HEK293 (cell line): ENCODE measurements around the gene HOXB4.

ENCODE experiments used
- ELK4 ChIP-seq: IDR thresholded peaks from 2 replicates; pipeline ENCODE4 v1.6.1; 2011; ENCODE audit warnings: mild to moderate bottlenecking, low read depth, low read length, borderline replicate concordance
- FEZF1 ChIP-seq: fragments of 450-650 bp; formaldehyde crosslinking; IDR thresholded peaks from 2 replicates; pipeline ENCODE4 v1.5.1; 2016; ENCODE audit warnings: missing biosample characterization, missing genetic modification characterization
- GFI1B ChIP-seq: fragments of 450-650 bp; formaldehyde crosslinking; IDR thresholded peaks from 2 replicates; pipeline ENCODE4 v1.5.1; 2016; ENCODE audit warnings: missing biosample characterization, missing genetic modification characterization
- GLIS2 ChIP-seq: fragments of 450-650 bp; formaldehyde crosslinking; IDR thresholded peaks from 2 replicates; pipeline ENCODE4 v1.5.1; 2016; ENCODE audit warnings: missing biosample characterization, missing genetic modification characterization
- KLF1 ChIP-seq: fragments of 450-650 bp; formaldehyde crosslinking; IDR thresholded peaks from 2 replicates; pipeline ENCODE4 v1.5.1; 2016; ENCODE audit warnings: missing biosample characterization, missing genetic modification characterization
- MEIS1 ChIP-seq: sonication (generic); formaldehyde crosslinking; IDR thresholded peaks from 2 replicates; pipeline ENCODE4 v1.8.1; 2022; ENCODE audit warnings: missing genetic modification reagents, mild to moderate bottlenecking, borderline replicate concordance
- OSR2 ChIP-seq: fragments of 450-650 bp; formaldehyde crosslinking; IDR thresholded peaks from 2 replicates; pipeline ENCODE4 v1.5.1; 2016; ENCODE audit warnings: missing biosample characterization, missing genetic modification characterization
- PRDM4 ChIP-seq: fragments of 450-650 bp; formaldehyde crosslinking; IDR thresholded peaks from 2 replicates; pipeline ENCODE4 v1.5.1; 2017; ENCODE audit warnings: missing biosample characterization, missing genetic modification characterization
- RBAK ChIP-seq: fragments of 450-650 bp; formaldehyde crosslinking; IDR thresholded peaks from 2 replicates; pipeline ENCODE4 v1.5.1; 2016; ENCODE audit warnings: missing biosample characterization, missing genetic modification characterization
- REPIN1 ChIP-seq: fragments of 450-650 bp; formaldehyde crosslinking; IDR thresholded peaks from 2 replicates; pipeline ENCODE4 v1.5.1; 2017; ENCODE audit warnings: missing biosample characterization, missing genetic modification characterization, low read depth
- SALL2 ChIP-seq: fragments of 450-650 bp; formaldehyde crosslinking; IDR thresholded peaks from 2 replicates; pipeline ENCODE4 v1.5.0; 2017; ENCODE audit warnings: missing biosample characterization, mild to moderate bottlenecking, missing genetic modification characterization, borderline replicate concordance
- SCRT2 ChIP-seq: fragments of 450-650 bp; formaldehyde crosslinking; IDR thresholded peaks from 2 replicates; pipeline ENCODE4 v1.5.1; 2016; ENCODE audit warnings: missing biosample characterization, missing genetic modification characterization
- SP7 ChIP-seq: fragments of 450-650 bp; formaldehyde crosslinking; IDR thresholded peaks from 2 replicates; pipeline ENCODE4 v1.5.1; 2016; ENCODE audit warnings: missing biosample characterization, missing genetic modification characterization
- ZBTB1 ChIP-seq: fragments of 450-650 bp; formaldehyde crosslinking; IDR thresholded peaks from 2 replicates; pipeline ENCODE4 v1.5.1; 2016; ENCODE audit warnings: missing biosample characterization, missing genetic modification characterization
- ZFP3 ChIP-seq: fragments of 450-650 bp; formaldehyde crosslinking; IDR thresholded peaks from 2 replicates; pipeline ENCODE4 v1.5.1; 2016; ENCODE audit warnings: low read depth, missing biosample characterization, missing genetic modification characterization
- ZNF10 ChIP-seq: fragments of 450-650 bp; formaldehyde crosslinking; IDR thresholded peaks from 2 replicates; pipeline ENCODE4 v1.5.1; 2017; ENCODE audit warnings: missing biosample characterization, missing genetic modification characterization
- ZNF155 ChIP-seq: fragments of 450-650 bp; formaldehyde crosslinking; IDR thresholded peaks from 2 replicates; pipeline ENCODE4 v1.5.1; 2016; ENCODE audit warnings: missing biosample characterization, missing genetic modification characterization
- ZNF16 ChIP-seq: fragments of 450-650 bp; formaldehyde crosslinking; IDR thresholded peaks from 2 replicates; pipeline ENCODE4 v1.5.1; 2016; ENCODE audit warnings: low read depth, missing biosample characterization, missing genetic modification characterization
- ZNF174 ChIP-seq: fragments of 450-650 bp; formaldehyde crosslinking; IDR thresholded peaks from 2 replicates; pipeline ENCODE4 v1.5.0; 2017; ENCODE audit warnings: missing biosample characterization, mild to moderate bottlenecking, missing genetic modification characterization
- ZNF184 ChIP-seq: fragments of 450-650 bp; IDR thresholded peaks from 2 replicates; pipeline ENCODE4 v1.5.1; 2018; ENCODE audit warnings: missing biosample characterization, mild to moderate bottlenecking, missing genetic modification characterization
- ZNF214 ChIP-seq: fragments of 450-650 bp; formaldehyde crosslinking; IDR thresholded peaks from 2 replicates; pipeline ENCODE4 v1.5.1; 2017; ENCODE audit warnings: missing biosample characterization, mild to moderate bottlenecking, missing genetic modification characterization, borderline replicate concordance
- ZNF221 ChIP-seq: fragments of 450-650 bp; formaldehyde crosslinking; IDR thresholded peaks from 2 replicates; pipeline ENCODE4 v1.5.1; 2017; ENCODE audit warnings: missing biosample characterization, missing genetic modification characterization, borderline replicate concordance
- ZNF23 ChIP-seq: fragments of 450-650 bp; formaldehyde crosslinking; IDR thresholded peaks from 2 replicates; pipeline ENCODE4 v1.5.1; 2016; ENCODE audit warnings: missing biosample characterization, missing genetic modification characterization, borderline replicate concordance
- ZNF24 ChIP-seq: fragments of 450-650 bp; formaldehyde crosslinking; IDR thresholded peaks from 2 replicates; pipeline ENCODE4 v1.5.1; 2016; ENCODE audit warnings: missing biosample characterization, missing genetic modification characterization
- ZNF366 ChIP-seq: fragments of 450-650 bp; formaldehyde crosslinking; conservative IDR thresholded peaks from 2 replicates; pipeline ENCODE4 v1.5.1; 2016; ENCODE audit warnings: missing biosample characterization, missing genetic modification characterization
- ZNF398 ChIP-seq: fragments of 450-650 bp; formaldehyde crosslinking; IDR thresholded peaks from 2 replicates; pipeline ENCODE4 v1.5.1; 2017; ENCODE audit warnings: missing biosample characterization, missing genetic modification characterization
- ZNF548 ChIP-seq: fragments of 450-650 bp; formaldehyde crosslinking; IDR thresholded peaks from 2 replicates; pipeline ENCODE4 v1.5.1; 2016; ENCODE audit warnings: missing biosample characterization, missing genetic modification characterization
- ZNF624 ChIP-seq: fragments of 450-650 bp; formaldehyde crosslinking; IDR thresholded peaks from 2 replicates; pipeline ENCODE4 v1.5.1; 2017; ENCODE audit warnings: missing biosample characterization, missing genetic modification characterization
- ZNF701 ChIP-seq: fragments of 450-650 bp; formaldehyde crosslinking; IDR thresholded peaks from 2 replicates; pipeline ENCODE4 v1.5.1; 2016; ENCODE audit warnings: missing biosample characterization, missing genetic modification characterization
- ZNF792 ChIP-seq: fragments of 450-650 bp; formaldehyde crosslinking; IDR thresholded peaks from 2 replicates; pipeline ENCODE4 v1.5.1; 2016; ENCODE audit warnings: missing biosample characterization, missing genetic modification characterization
- ZNF843 ChIP-seq: fragments of 450-650 bp; formaldehyde crosslinking; IDR thresholded peaks from 2 replicates; pipeline ENCODE4 v1.5.1; 2016; ENCODE audit warnings: missing biosample characterization, missing genetic modification characterization
- ZSCAN30 ChIP-seq: fragments of 450-650 bp; IDR thresholded peaks from 2 replicates; pipeline ENCODE4 v1.5.1; 2018; ENCODE audit warnings: missing biosample characterization, mild to moderate bottlenecking, missing genetic modification characterization, moderate library complexity
- TF ChIP-seq, protein P1 (sequence below): fragments of 450-650 bp; formaldehyde crosslinking; IDR thresholded peaks from 2 replicates; pipeline ENCODE4 v1.5.1; 2017; ENCODE audit warnings: missing biosample characterization, missing genetic modification characterization
- TF ChIP-seq, protein P2 (sequence below): fragments of 450-650 bp; formaldehyde crosslinking; IDR thresholded peaks from 2 replicates; pipeline ENCODE4 v1.5.1; 2016; ENCODE audit warnings: missing biosample characterization, missing genetic modification characterization

HOXB4 gene

DNA sequence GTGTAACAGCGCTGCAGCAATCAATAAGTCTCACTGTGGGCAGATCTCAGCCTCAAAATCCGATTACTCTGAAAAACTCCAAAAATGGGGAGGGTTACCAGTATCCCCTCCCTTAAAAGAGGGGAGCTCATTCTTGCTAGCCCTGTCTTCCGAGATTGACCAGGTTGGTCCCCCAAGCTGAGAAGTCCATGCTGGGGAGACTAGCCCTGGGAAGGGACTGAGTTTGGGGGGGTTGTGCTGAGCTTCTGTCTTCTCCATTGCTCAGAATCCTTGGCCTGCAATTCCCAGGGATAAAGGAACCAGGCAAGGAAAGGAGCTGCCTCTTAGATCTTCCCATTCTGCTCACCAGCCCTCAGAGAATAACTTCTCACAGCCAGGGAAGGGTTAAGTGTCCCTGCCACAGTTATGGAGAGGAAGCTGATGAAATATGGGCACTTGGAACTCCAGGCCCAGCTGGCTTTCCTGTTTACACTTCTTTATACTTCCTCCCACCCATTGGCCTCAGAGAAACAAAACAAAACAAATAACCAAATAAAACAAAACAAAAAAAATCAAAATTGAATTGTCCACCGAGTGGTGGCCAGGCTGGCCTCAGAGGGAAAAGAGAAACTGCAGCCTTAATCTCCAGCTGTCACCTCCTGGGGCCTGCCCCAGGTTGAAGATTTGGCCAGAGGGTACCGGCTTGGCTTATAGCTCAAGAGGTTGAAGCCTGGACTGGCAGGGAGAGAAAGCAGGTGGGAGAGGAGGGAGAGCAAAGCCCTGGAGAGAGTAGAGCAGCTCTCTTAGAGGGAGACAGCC is 9.3 kb upstream of the HOXB4 start (continued):
- TF ChIP-seq, protein P1, sequence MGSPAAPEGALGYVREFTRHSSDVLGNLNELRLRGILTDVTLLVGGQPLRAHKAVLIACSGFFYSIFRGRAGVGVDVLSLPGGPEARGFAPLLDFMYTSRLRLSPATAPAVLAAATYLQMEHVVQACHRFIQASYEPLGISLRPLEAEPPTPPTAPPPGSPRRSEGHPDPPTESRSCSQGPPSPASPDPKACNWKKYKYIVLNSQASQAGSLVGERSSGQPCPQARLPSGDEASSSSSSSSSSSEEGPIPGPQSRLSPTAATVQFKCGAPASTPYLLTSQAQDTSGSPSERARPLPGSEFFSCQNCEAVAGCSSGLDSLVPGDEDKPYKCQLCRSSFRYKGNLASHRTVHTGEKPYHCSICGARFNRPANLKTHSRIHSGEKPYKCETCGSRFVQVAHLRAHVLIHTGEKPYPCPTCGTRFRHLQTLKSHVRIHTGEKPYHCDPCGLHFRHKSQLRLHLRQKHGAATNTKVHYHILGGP (tag by site-specific recombination) = no peak
- TF ChIP-seq ZNF214 (no peak), ZNF184 (tag by site-specific recombination) (no peak), ELK4 (no peak), OSR2 (no peak), SALL2 (no peak), ZNF155 (tag by site-specific recombination) (no peak), KLF1 (tag by site-specific recombination) (no peak), ZNF10 (no peak), ZNF843 (peak; percentile 67), FEZF1 (tag by site-specific recombination) (peak; percentile 58; the same call in 1 of the 2 replicates), ZNF24 (tag by site-specific recombination) (no peak), SP7 (peak; percentile 67), GLIS2 (tag by site-specific recombination) (0 out of 2 replicates have a peak, but pooled peaks have one; percentile 61), ZFP3 (tag by site-specific recombination) (no peak), SCRT2 (tag by site-specific recombination) (no peak), PRDM4 (tag by site-specific recombination) (peak; percentile 85), ZNF23 (no peak), REPIN1 (tag by site-specific recombination) (no peak), ZNF398 (tag by site-specific recombination) (peak; percentile 51; the same call in 1 of the 2 replicates), ZNF16 (no peak), ZBTB1 (no peak), ZNF366 (peak; percentile 60), ZNF701 (tag by site-specific recombination) (no peak), ZSCAN30 (tag by site-specific recombination) (no peak), MEIS1 (CRISPR knock-in tag) (no peak), ZNF221 (tag by site-specific recombination) (no peak), ZNF792 (no peak), ZNF624 (tag by site-specific recombination) (no peak), ZNF174 (tag by site-specific recombination) (no peak), ZNF548 (tag by site-specific recombination) (no peak), GFI1B (tag by site-specific recombination) (no peak), RBAK (tag by site-specific recombination) (no peak)
- TF ChIP-seq, protein P2, sequence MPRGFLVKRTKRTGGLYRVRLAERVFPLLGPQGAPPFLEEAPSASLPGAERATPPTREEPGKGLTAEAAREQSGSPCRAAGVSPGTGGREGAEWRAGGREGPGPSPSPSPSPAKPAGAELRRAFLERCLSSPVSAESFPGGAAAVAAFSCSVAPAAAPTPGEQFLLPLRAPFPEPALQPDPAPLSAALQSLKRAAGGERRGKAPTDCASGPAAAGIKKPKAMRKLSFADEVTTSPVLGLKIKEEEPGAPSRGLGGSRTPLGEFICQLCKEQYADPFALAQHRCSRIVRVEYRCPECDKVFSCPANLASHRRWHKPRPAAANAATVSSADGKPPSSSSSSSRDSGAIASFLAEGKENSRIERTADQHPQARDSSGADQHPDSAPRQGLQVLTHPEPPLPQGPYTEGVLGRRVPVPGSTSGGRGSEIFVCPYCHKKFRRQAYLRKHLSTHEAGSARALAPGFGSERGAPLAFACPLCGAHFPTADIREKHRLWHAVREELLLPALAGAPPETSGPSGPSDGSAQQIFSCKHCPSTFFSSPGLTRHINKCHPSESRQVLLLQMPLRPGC = no peak
